Prostate gland (tissue), 2 donors: ENCODE results near the gene ACYP1. TPM values are rescaled to one million over a fixed set of nuclear protein-coding genes. Genes with fewer than 3 reads are reported as not detected.

Experiments
- DNase-seq: peaks from one replicate; pipeline ENCODE4 v3.0.0-alpha.2; 2019; ENCODE audit warnings: low spot score
- H3K27ac ChIP-seq, 2 donors: fragments of 200-600 bp; sonication (generic); 2 replicates each; pipeline ENCODE4 v1.5.1; 2017 to 2019
- H3K27me3 ChIP-seq: fragments of 200-600 bp; sonication (generic); replicated peaks from 2 replicates; pipeline ENCODE4 v1.5.1; 2019; ENCODE audit not compliant: insufficient read depth
- H3K36me3 ChIP-seq, 2 donors: fragments of 200-600 bp; sonication (generic); 1 replicate in 1 of 2; 2 replicates in 1 of 2; pipeline versions ENCODE4 v1.5.1 to v1.8.1; 2017 to 2019
- H3K4me1 ChIP-seq: fragments of 200-600 bp; sonication (generic); replicated peaks from 2 replicates; pipeline ENCODE4 v1.5.1; 2019
- H3K4me3 ChIP-seq, 2 donors: fragments of 200-600 bp; sonication (generic); 2 replicates each; pipeline ENCODE4 v1.5.1; 2017 to 2019
- H3K9me3 ChIP-seq: fragments of 200-600 bp; sonication (generic); 2 replicates; pipeline ENCODE4 v1.5.1; 2017
- POLR2A ChIP-seq: fragments of 450-650 bp; IDR thresholded peaks from one replicate; pipeline ENCODE4 v1.6.1; 2016; ENCODE audit warnings: antibody characterized with exemption, mild to moderate bottlenecking
- POLR2AphosphoS5 ChIP-seq: sonication (generic); formaldehyde crosslinking; IDR thresholded peaks from one replicate; pipeline ENCODE4 v1.6.1; 2017; ENCODE audit warnings: antibody characterized with exemption
- WGBS: methylation state at CpG from one replicate; pipeline ENCODE4 v1.1.5; 2018; 5-methylcytosine and 5-hydroxymethylcytosine counted together
- intact Hi-C: fragments of 100-400 bp; cut with DNase I; formaldehyde crosslinking; loops from one replicate; pipeline ENCODE4 v1.14.2; 2022
- total RNA-seq, 2 donors: library from RNA; depleted of rRNA; stranded (reverse); fragments of >200 nt; gene quantifications; one replicate each; pipeline ENCODE4 v1.1.0, GENCODE V29; 2016
- TF ChIP-seq, protein P1 (sequence below), 4 experiments: fragments of 200-600 bp in 2 of 4; fragments of 450-650 bp in 2 of 4; sonication (generic) in 2 of 4; IDR thresholded peaks; 1 replicate in 3 of 4; 2 replicates in 1 of 4; pipeline ENCODE4 v1.5.1; 2016 to 2019; ENCODE audit warnings: antibody characterized with exemption in 4 of 4, mild to moderate bottlenecking in 2 of 4, moderate library complexity in 2 of 4

Gene ACYP1
- total RNA-seq, 2 donors from 2014 or later: 11.2 to 14.3 TPM

DNA sequence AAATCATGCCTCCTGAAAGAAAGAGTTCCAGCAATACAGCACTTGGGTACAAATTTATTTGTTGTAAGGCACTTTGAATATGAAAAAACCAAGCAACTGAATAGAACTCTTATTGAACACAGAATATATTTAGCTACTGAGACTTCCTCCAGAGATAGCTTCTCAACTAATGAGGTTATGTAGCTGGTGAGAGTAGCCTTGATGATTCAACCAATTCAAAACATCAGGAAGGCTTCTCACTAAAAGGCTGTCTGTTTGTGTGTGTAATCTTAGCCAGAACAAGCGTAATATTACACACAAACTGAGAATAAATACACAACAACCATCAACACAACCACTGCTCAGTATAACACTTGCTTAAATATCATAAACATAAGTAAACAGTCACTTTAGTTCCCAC is 40.7 kb downstream of the ACYP1 start:
- WGBS: 63% methylated on average over 1 of the region's 1 CpG
- Histone ChIP-seq H3K4me3 (no peak overlapping the region), H3K4me1 (peaks cover 2% of the 10 kb centered on the region), H3K27me3 (no peaks in the 10 kb centered on the region), H3K9me3 (no peaks in the 10 kb centered on the region), H3K36me3 (peaks cover 0 to 2% of the 10 kb centered on the region in 2 donors), H3K27ac (no peak overlapping the region)
- TF ChIP-seq, protein P1, sequence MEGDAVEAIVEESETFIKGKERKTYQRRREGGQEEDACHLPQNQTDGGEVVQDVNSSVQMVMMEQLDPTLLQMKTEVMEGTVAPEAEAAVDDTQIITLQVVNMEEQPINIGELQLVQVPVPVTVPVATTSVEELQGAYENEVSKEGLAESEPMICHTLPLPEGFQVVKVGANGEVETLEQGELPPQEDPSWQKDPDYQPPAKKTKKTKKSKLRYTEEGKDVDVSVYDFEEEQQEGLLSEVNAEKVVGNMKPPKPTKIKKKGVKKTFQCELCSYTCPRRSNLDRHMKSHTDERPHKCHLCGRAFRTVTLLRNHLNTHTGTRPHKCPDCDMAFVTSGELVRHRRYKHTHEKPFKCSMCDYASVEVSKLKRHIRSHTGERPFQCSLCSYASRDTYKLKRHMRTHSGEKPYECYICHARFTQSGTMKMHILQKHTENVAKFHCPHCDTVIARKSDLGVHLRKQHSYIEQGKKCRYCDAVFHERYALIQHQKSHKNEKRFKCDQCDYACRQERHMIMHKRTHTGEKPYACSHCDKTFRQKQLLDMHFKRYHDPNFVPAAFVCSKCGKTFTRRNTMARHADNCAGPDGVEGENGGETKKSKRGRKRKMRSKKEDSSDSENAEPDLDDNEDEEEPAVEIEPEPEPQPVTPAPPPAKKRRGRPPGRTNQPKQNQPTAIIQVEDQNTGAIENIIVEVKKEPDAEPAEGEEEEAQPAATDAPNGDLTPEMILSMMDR (IDR thresholded peaks at IDR 0.05): no peak
- TF ChIP-seq POLR2A: no peak
- no peak for TF ChIP-seq POLR2AphosphoS5
- DNase-seq: no peak
- intact Hi-C loops: no loop called here

DNA sequence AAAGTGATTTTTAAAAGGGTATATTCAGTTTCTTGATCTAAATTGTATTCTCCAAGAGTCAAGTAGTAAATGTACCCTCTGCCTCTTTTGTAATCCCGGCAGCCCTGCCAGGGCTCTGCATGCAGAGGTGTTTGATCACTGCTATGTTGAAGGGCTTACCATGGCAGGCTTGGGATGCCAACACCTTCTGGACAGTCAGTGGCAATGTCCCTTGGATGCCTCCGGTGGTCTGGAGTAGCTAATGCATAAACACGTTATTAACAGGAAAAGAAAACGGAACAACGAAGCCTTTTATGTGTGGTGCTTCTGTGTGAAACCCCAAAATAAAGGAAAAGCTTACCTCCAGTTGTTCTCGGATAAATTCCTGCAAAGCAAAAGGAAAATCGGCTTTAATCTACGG is 41.2 kb downstream of the ACYP1 start:
- TF ChIP-seq, protein P1 (IDR thresholded peaks at IDR 0.05): peak in 2 of 4 experiments; percentile 4 to 16
- TF ChIP-seq POLR2A: no peak
- peaks cover 0 to 2% of the 10 kb centered on the region in 2 donors for H3K36me3 ChIP-seq
- H3K4me1 ChIP-seq: peaks cover 2% of the 10 kb centered on the region
- no peaks in the 10 kb centered on the region for H3K9me3 ChIP-seq
- intact Hi-C loops: no loop called here
- no peak overlapping the region for H3K27ac ChIP-seq
- WGBS: 72% methylated on average over 8 of the region's 8 CpGs
- DNase-seq: no peak
- H3K27me3 ChIP-seq: no peaks in the 10 kb centered on the region
- H3K4me3 ChIP-seq: no peak overlapping the region

DNA sequence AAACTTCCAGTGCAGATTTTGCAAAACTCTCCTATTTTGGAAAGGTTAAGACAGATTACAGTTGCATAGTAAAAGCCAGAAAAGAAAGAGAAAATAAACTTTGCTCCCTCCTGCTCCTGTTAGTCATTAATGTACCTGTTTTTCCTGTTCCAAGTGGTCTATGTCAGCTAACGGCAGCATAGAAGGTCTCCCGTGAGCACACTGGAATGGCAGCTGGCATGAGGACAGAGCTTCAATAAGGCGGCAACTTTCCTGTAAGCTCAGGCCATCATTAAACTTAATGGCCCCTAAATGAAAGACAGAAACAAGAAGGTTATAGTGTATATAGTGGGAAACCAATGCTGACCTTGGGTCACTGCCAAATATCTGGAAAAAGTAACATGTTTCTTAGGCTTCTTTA is 45.1 kb downstream of the ACYP1 start:
- intact Hi-C loops: no loop called here
- peak; percentile 46 for DNase-seq
- H3K27me3 ChIP-seq: no peaks in the 10 kb centered on the region
- H3K4me1 ChIP-seq: peaks cover 2% of the 10 kb centered on the region
- peak overlapping the region in 1 of 2 donors; percentile 33 for H3K27ac ChIP-seq
- H3K36me3 ChIP-seq: peaks cover 2 to 9% of the 10 kb centered on the region in 2 donors
- TF ChIP-seq POLR2AphosphoS5 (peak; percentile 72), POLR2A (no peak)
- H3K9me3 ChIP-seq: no peaks in the 10 kb centered on the region
- 44% methylated on average over 3 of the region's 3 CpGs for WGBS
- no peak overlapping the region for H3K4me3 ChIP-seq

DNA sequence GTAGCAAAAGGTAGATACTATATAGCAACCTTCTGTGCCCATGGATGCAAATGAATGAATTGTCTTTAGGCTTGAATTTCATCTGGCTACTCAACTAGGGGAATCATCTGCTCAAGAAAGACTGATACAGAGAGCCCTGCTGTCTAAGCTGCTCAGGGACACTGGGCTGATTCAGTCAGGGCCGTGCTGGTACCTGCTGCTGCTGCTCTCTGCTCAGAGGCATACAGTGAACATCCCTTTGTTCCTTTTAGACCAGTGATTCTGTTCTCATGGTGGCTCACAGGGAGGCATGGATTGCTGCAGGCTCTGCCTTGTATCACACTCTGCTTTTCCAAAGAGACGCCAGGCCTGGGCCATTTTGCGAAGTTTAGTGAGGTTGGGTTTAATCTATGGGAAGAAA is 47.0 kb downstream of the ACYP1 start:
- TF ChIP-seq POLR2AphosphoS5: no peak
- TF ChIP-seq, protein P1 (IDR thresholded peaks at IDR 0.05): no peak
- intact Hi-C loops: no loop called here
- Histone ChIP-seq H3K36me3 (peaks cover 0 to 9% of the 10 kb centered on the region in 2 donors), H3K27me3 (no peaks in the 10 kb centered on the region), H3K4me1 (peaks cover 2% of the 10 kb centered on the region), H3K4me3 (no peak overlapping the region), H3K9me3 (no peaks in the 10 kb centered on the region), H3K27ac (no peak overlapping the region)
- DNase-seq: no peak
- 88% methylated on average over 3 of the region's 3 CpGs for WGBS

DNA sequence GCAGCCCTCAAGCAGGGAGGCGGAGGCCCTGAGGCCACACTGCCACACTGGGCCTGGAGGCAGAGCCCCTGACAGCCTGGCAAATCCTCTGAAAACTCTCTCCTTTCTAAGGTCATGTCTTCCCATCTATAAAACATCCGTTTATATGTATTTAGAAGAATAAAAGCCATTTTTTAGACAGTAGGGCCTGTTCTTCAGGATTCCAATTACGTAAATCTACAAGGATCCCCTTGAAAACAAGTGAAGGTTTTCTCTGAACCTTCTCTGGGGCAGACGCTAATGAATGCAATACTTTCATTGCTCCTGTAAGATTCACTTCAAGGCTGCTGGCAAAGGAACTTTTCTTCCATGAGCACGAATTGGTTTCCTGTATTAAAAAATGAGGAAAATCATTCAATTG is 48.3 kb downstream of the ACYP1 start:
- Histone ChIP-seq H3K27ac (no peak overlapping the region), H3K27me3 (no peaks in the 10 kb centered on the region), H3K4me3 (no peak overlapping the region), H3K4me1 (peaks cover 2% of the 10 kb centered on the region), H3K9me3 (no peaks in the 10 kb centered on the region), H3K36me3 (peaks cover 0 to 9% of the 10 kb centered on the region in 2 donors)
- intact Hi-C loops: no loop called here
- TF ChIP-seq POLR2A: no peak
- TF ChIP-seq POLR2AphosphoS5: no peak
- TF ChIP-seq, protein P1 (IDR thresholded peaks at IDR 0.05): no peak
- 65% methylated on average over 5 of the region's 5 CpGs for WGBS
- no peak for DNase-seq
